BJ (cell line): ENCODE data around the gene RBM47. TPM values are rescaled to one million over a fixed set of nuclear protein-coding genes. Genes with fewer than 3 reads are reported as not detected.
"Not testable (repeated sequence)": the region's sequence is repeated elsewhere in the genome, so short reads cannot be mapped to it uniquely, and the experiment has no call there.

Source experiments
- CTCF ChIA-PET: fragments of 350-600 bp; formaldehyde crosslinking; extraction: SDS; loops from one replicate; lab custom pipeline; 2021; ENCODE audit warnings: antibody characterized with exemption, inconsistent platforms; lab: Yijun Ruan, JAX
- POLR2A ChIA-PET: fragments of 300-600 bp; sonication (Branson Sonifier 250); formaldehyde crosslinking; extraction: SDS; loops from one replicate; lab custom pipeline; 2021; ENCODE audit warnings: antibody characterized with exemption; lab: Charles Lee
- DNase-seq: peaks from one replicate; pipeline ENCODE4 v3.0.0-alpha.2; 2011; ENCODE audit warnings: low read depth
- H3K27me3 ChIP-seq: 2 replicates; pipeline ENCODE4 v1.6.0; 2011; ENCODE audit warnings: low read length; ENCODE audit not compliant: control insufficient read depth, insufficient read depth
- H3K36me3 ChIP-seq: 2 replicates; pipeline ENCODE4 v1.5.1; 2011; ENCODE audit warnings: low read length; ENCODE audit not compliant: control insufficient read depth, insufficient read depth
- H3K4me3 ChIP-seq: 2 replicates; pipeline ENCODE4 v1.5.1; 2011; ENCODE audit warnings: low read depth, mild to moderate bottlenecking, control low read depth, low read length
- polyA plus RNA-seq: library from polyadenylated mRNA; depleted of rRNA; stranded (reverse); fragments of >200 nt; gene quantifications from 2 replicates; pipeline ENCODE4 v1.2.3, GENCODE V29; 2011
- TF ChIP-seq, protein P1 (sequence below): IDR thresholded peaks from 2 replicates; pipeline ENCODE4 v1.5.1; 2011; ENCODE audit warnings: low read depth, mild to moderate bottlenecking, control low read depth, inconsistent platforms, low read length, moderate library complexity; ENCODE audit not compliant: insufficient read depth

The RBM47 gene
- polyA plus RNA-seq, 1 experiment = 0.52 TPM

DNA sequence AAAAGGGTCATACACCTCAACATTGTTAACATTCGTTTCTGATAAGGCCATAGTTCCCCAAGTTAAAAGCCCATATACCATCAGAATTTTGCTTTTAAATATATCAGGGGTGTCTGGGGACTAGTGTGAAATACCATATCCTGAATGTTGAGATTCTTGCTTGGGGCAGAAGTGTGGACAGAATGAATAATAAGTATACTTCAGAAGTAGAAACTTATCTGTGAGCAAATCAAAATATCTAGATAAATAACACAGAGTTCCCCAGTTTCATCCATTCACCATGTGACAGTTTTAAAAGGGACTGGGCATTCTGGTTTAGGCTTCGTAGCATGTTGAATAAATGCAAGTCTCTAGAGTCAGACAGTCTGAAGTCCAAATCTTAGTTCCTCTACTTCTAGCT is 184.0 kb downstream of the RBM47 start:
- CTCF ChIA-PET = interaction anchor here (0.6 kb wide), 1 partner anchor 12 kb away, joined by 3 read pairs; no protein-coding TSS in a partner anchor
- Histone ChIP-seq H3K27me3 (no peaks in the 10 kb centered on the region), H3K4me3 (no peak overlapping the region), H3K36me3 (no peaks in the 10 kb centered on the region)
- DNase-seq = no peak
- POLR2A ChIA-PET = no interaction called here
- TF ChIP-seq, protein P1, sequence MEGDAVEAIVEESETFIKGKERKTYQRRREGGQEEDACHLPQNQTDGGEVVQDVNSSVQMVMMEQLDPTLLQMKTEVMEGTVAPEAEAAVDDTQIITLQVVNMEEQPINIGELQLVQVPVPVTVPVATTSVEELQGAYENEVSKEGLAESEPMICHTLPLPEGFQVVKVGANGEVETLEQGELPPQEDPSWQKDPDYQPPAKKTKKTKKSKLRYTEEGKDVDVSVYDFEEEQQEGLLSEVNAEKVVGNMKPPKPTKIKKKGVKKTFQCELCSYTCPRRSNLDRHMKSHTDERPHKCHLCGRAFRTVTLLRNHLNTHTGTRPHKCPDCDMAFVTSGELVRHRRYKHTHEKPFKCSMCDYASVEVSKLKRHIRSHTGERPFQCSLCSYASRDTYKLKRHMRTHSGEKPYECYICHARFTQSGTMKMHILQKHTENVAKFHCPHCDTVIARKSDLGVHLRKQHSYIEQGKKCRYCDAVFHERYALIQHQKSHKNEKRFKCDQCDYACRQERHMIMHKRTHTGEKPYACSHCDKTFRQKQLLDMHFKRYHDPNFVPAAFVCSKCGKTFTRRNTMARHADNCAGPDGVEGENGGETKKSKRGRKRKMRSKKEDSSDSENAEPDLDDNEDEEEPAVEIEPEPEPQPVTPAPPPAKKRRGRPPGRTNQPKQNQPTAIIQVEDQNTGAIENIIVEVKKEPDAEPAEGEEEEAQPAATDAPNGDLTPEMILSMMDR = no peak

DNA sequence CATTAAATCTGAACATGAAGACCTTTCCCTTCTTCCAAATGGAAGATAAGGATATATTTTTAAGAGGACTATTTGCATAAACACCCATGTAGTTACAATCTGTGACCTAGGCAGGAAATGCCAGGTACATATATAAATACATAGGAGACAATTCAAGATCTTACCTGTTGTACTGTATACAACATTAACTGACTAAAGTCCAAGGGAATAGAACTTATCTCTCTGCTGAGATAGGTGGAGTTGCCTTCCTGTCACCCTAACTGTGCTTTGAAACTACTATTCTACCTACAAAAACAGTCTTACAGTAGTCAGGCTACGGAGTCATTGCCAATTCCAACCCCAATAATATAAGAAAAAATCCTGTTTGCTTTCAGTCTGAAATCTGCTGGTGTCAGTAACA is 188.2 kb downstream of the RBM47 start:
- CTCF ChIA-PET = interaction anchor here (0.8 kb wide), 1 partner anchor 15 kb away, joined by 3 read pairs; no protein-coding TSS in a partner anchor
- no peak overlapping the region for H3K4me3 ChIP-seq

DNA sequence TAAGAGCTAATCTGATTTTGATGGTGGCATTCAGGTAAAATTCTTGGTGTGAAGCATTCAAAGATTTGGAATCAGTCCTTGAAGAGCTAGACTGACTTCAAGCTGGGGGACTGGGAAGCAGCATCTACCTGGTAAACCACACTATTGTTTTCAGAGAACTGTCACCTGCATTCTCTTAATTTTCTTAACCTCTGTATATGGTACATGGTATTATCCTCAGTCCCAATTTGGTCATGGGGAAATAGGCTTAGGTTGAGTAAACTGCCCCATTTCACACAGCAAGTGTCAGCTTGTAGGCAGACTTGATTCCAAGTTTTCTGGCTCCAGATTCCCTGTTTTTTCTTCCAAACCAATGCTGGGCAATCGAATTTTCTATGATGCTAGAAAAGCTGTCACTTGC is 190.1 kb downstream of the RBM47 start:
- Histone ChIP-seq H3K4me3 (no peak overlapping the region), H3K36me3 (no peaks in the 10 kb centered on the region), H3K27me3 (no peaks in the 10 kb centered on the region)
- CTCF ChIA-PET = interaction anchor here (1.3 kb wide), 1 partner anchor 8 kb away, joined by 3 read pairs; no protein-coding TSS in a partner anchor
- POLR2A ChIA-PET = interaction anchor here (0.6 kb wide), 1 partner anchor 461 kb away, joined by 19 read pairs; no protein-coding TSS in a partner anchor
- TF ChIP-seq, protein P1 = no peak
- no peak for DNase-seq

More for the DNA sequence above, 188.2 kb downstream of the RBM47 start:
- POLR2A ChIA-PET = no interaction called here
- Histone ChIP-seq H3K27me3 (no peaks in the 10 kb centered on the region), H3K36me3 (no peaks in the 10 kb centered on the region)
- DNase-seq = no peak
- TF ChIP-seq, protein P1 = no peak

DNA sequence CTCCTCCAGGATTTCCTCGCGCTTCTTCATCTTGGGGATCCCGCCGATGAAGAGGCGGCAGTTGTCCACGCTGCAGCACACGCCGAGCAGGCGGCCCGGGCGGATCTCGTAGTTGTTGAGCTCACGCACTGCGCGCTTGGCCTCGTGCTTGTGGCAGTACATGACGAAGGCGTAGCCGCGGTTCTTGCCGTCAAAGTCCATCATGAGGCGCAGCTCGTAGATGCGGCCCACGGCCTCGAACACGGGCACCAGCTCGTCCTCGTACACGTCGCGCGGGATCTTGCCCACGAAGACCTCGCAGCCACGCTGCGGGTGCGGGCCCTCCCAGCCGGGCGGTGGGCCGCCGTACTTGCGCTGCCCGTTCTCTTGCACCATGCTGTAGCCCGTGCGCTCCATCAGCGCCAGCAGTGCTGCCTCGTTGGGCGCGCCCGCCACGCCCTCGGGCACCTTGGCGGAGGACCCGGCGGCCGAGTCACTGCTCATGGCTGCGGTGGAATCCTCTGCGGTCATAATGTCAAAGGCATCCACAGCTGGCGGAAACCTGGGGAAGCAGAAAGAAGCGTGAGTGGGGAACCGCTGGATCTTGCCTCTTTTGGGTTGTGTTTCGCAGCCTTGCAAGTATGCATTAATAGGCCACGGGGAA is 191.2 kb downstream of the RBM47 start:
- TF ChIP-seq, protein P1 = no peak
- no peaks in the 10 kb centered on the region for H3K36me3 ChIP-seq
- DNase-seq = no peak
- ChIA-PET POLR2A (no interaction called here), CTCF (no interaction called here)
- no peak overlapping the region for H3K4me3 ChIP-seq
- no peaks in the 10 kb centered on the region for H3K27me3 ChIP-seq

DNA sequence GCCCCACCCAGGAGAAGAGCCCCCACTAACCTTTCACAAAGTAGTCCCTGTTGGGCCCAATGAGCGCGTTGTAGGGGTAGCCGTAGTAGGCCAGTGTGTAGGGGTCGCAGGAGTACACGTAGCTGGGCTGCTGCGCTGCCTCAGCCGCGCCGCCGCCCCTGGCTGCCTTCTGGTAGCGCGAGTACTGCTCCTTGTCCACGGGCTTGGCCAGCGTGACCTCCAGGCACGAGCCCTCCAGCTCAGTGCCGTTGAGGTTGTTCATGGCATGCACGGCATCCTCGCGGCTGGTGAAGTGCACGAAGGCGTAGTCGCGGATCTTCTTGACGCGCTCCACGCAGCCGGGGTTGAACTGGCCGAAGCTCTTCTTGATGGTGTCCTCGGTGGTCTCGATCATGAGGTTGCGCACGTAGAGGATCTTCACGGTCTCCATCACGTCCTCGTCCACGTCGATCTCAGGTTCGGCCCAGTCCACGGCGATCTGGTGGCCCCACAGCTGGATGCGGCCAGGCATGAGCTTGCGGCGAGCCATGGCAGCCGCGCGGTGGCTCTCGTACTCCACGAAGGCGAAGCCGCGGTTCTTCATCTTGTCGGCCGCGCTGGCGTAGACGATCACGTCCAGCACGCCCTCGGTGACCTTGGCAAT is 191.8 kb downstream of the RBM47 start:
- CTCF ChIA-PET = no interaction called here

DNA sequence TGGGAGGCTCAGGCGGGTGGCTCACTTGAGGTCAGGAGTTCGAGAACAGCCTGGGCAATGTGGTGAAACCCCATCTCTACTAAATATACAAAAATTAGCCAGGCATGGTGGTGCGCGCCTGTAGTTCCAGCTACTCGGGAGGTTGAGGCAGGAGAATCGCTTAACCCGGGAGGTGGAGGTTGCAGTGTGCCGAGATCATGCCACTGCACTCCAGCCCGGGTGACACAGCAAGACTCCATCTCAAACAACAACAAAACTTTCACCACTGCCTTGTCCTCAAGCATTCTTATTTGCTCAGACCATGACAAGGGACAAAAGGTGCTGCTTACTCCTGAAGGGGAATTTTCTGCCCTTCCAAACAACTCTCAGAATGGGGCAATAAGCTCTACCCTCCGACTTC is 194.4 kb downstream of the RBM47 start:
- H3K27me3 ChIP-seq, H3K36me3 ChIP-seq, DNase-seq, H3K4me3 ChIP-seq, POLR2A ChIA-PET: not testable (repeated sequence)
- CTCF ChIA-PET = interaction anchor here (0.8 kb wide), 1 partner anchor 126 kb away, joined by 3 read pairs; no protein-coding TSS in a partner anchor

More for the DNA sequence above, 191.8 kb downstream of the RBM47 start:
- no peak for DNase-seq
- POLR2A ChIA-PET = no interaction called here
- TF ChIP-seq, protein P1 = no peak
- H3K36me3 ChIP-seq = no peaks in the 10 kb centered on the region
- no peak overlapping the region for H3K4me3 ChIP-seq
- no peaks in the 10 kb centered on the region for H3K27me3 ChIP-seq
